ENCODE data around the gene EXOC4.

Gene EXOC4

DNA sequence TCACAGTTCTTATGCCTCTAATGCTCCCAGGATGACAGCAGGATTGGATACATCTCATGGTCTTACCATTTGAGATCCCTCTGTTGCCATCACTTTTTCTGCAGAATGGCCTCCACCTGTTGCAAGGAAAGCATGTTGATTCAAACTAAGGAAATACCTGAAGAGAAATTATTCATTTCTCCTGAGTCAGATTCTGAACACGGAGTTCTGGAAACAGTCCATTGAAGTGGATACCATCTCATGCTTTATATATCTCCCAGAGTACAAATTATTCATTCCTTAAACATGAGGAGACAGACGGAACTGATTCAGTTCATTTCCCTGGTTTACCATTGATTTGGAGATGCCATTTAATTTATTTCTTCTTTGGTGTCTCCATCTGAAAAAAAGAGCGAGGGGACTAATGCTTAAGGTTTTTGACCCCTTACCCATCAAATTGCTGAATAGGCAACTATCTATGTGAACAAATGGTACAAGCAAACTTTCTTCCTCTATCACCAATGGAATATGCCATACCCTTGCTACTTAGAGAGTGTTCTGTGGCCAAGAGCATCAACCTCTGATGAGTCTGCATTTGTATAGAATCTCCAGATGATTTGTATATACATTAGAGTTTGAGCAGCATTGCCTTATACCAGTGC lies 569.2 kb downstream of the EXOC4 start:
- Histone ChIP-seq H3K27me3 (ENCODE audit: control insufficient read depth, low read length) (no peaks in the 10 kb centered on the region), H3K4me2 (ENCODE audit: low read length) (no peak overlapping the region), H3K9me3 (ENCODE audit: control insufficient read depth, insufficient read depth, low read length) (no peaks in the 10 kb centered on the region), H3F3A (ENCODE audit: control insufficient read depth, insufficient read depth) (no peaks in the 10 kb centered on the region), H3K36me3 (ENCODE audit: control insufficient read depth, low read length) (peaks cover 9% of the 10 kb centered on the region), H3K79me2 (ENCODE audit: control insufficient read depth, low read length) (no peaks in the 10 kb centered on the region), H3K27ac (ENCODE audit: low read depth, low read length) (no peak overlapping the region), H3K9me2 (replicated peaks; ENCODE audit: control insufficient read depth, low read length) (no peaks in the 10 kb centered on the region), H4K20me1 (ENCODE audit: control insufficient read depth, insufficient read depth, low read depth, low read length) (no peaks in the 10 kb centered on the region), H3K4me1 (ENCODE audit: control insufficient read depth, low read length) (no peaks in the 10 kb centered on the region), H3K4me3 (ENCODE audit: low read length) (no peak overlapping the region)
- TF ChIP-seq EZH2phosphoT487 (IDR thresholded peaks at IDR 0.05; ENCODE audit: borderline replicate concordance, low read length) = no peak
- TF ChIP-seq, protein P1, sequence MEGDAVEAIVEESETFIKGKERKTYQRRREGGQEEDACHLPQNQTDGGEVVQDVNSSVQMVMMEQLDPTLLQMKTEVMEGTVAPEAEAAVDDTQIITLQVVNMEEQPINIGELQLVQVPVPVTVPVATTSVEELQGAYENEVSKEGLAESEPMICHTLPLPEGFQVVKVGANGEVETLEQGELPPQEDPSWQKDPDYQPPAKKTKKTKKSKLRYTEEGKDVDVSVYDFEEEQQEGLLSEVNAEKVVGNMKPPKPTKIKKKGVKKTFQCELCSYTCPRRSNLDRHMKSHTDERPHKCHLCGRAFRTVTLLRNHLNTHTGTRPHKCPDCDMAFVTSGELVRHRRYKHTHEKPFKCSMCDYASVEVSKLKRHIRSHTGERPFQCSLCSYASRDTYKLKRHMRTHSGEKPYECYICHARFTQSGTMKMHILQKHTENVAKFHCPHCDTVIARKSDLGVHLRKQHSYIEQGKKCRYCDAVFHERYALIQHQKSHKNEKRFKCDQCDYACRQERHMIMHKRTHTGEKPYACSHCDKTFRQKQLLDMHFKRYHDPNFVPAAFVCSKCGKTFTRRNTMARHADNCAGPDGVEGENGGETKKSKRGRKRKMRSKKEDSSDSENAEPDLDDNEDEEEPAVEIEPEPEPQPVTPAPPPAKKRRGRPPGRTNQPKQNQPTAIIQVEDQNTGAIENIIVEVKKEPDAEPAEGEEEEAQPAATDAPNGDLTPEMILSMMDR (IDR thresholded peaks at IDR 0.05; ENCODE audit: low read depth, low read length, poor library complexity, severe bottlenecking) = no peak

DNA sequence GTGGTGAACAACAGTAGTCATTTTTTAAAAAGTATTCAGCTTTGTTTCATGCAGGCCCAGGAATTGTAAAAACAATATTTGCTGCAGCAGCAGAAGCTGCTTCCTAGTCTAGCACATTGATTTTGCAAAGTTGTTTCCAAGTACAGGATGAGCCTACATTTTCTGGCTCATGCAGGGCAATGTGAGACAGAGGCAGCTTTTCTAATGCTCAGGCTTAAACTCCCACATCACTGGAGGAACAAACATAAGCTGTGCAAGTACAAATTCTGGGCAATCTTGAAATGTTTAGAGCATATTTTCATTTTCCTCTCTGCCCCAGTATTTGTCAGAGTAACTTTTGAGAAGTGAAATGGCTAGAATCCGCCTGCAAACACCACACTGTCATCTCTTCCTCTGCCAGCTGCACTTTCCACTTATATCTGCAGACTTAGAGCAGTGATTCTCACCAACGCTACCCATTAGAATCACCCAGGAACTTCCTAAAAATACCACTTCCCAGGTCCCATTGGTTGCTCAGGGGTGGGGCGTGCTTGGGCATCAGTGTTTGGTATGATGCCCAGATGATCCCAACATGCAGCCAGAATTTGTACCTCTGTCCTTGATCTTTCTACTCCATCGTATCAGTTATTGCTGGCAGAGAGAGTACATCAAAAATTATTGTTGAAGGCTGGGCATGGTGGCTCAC lies 570.1 kb downstream of the EXOC4 start:
- H3K79me2 ChIP-seq (ENCODE audit: control insufficient read depth, low read length) = no peaks in the 10 kb centered on the region
- peaks cover 4% of the 10 kb centered on the region; the same call in 1 of the 2 replicates for H3K36me3 ChIP-seq (ENCODE audit: control insufficient read depth, low read length)
- TF ChIP-seq, protein P1 (IDR thresholded peaks at IDR 0.05; ENCODE audit: low read depth, low read length, poor library complexity, severe bottlenecking) = no peak
- no peak for TF ChIP-seq EZH2phosphoT487 (IDR thresholded peaks at IDR 0.05; ENCODE audit: borderline replicate concordance, low read length)
- H3K4me2 ChIP-seq (ENCODE audit: low read length) = no peak overlapping the region
- H3K9me2 ChIP-seq (replicated peaks; ENCODE audit: control insufficient read depth, low read length) = no peaks in the 10 kb centered on the region
- no peak overlapping the region for H3K4me3 ChIP-seq (ENCODE audit: low read length)
- H3K4me1 ChIP-seq (ENCODE audit: control insufficient read depth, low read length) = no peaks in the 10 kb centered on the region
- no peaks in the 10 kb centered on the region for H3K9me3 ChIP-seq (ENCODE audit: control insufficient read depth, insufficient read depth, low read length)
- H4K20me1 ChIP-seq (ENCODE audit: control insufficient read depth, insufficient read depth, low read depth, low read length) = no peaks in the 10 kb centered on the region
- no peaks in the 10 kb centered on the region for H3F3A ChIP-seq (ENCODE audit: control insufficient read depth, insufficient read depth)
- H3K27ac ChIP-seq (ENCODE audit: low read depth, low read length) = no peak overlapping the region
- no peaks in the 10 kb centered on the region for H3K27me3 ChIP-seq (ENCODE audit: control insufficient read depth, low read length)

DNA sequence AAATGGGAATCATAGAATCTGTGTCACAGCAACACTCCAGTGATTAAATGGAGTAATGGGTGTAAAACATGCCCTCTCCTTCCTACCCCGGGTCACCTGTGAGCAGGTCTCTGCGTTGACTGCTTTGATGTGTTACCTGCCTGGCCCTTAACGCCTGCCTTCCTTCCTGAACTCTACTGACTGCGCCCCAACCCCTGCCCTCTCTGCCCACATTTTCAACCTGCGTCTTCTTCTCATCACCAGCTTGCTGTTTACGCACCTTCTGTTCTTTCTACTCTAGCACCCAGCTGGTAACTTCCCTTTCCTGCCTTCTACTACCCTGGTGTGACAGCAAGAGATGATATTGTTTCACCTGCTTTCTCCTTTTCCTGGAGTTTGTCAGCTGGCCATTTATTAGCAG lies 571.3 kb downstream of the EXOC4 start:
- H3K4me2 ChIP-seq (ENCODE audit: low read length) = no peak overlapping the region
- no peaks in the 10 kb centered on the region for H3K27me3 ChIP-seq (ENCODE audit: control insufficient read depth, low read length)
- H3K4me3 ChIP-seq (ENCODE audit: low read length) = no peak overlapping the region
- no peaks in the 10 kb centered on the region for H3K9me2 ChIP-seq (replicated peaks; ENCODE audit: control insufficient read depth, low read length)
- no peak overlapping the region for H3K27ac ChIP-seq (ENCODE audit: low read depth, low read length)
- no peaks in the 10 kb centered on the region for H3K9me3 ChIP-seq (ENCODE audit: control insufficient read depth, insufficient read depth, low read length)
- no peaks in the 10 kb centered on the region for H3K4me1 ChIP-seq (ENCODE audit: control insufficient read depth, low read length)
- no peaks in the 10 kb centered on the region for H3F3A ChIP-seq (ENCODE audit: control insufficient read depth, insufficient read depth)
- peaks cover 4% of the 10 kb centered on the region; the same call in 1 of the 2 replicates for H3K36me3 ChIP-seq (ENCODE audit: control insufficient read depth, low read length)
- TF ChIP-seq EZH2phosphoT487 (IDR thresholded peaks at IDR 0.05; ENCODE audit: borderline replicate concordance, low read length) = no peak
- TF ChIP-seq, protein P1 (IDR thresholded peaks at IDR 0.05; ENCODE audit: low read depth, low read length, poor library complexity, severe bottlenecking) = no peak
- no peaks in the 10 kb centered on the region for H4K20me1 ChIP-seq (ENCODE audit: control insufficient read depth, insufficient read depth, low read depth, low read length)
- H3K79me2 ChIP-seq (ENCODE audit: control insufficient read depth, low read length) = no peaks in the 10 kb centered on the region

Data from DOHH2 (cell line).